Measurements from ENCODE around the gene EVA1A.

- no peak for TF ChIP-seq TAF1 (IDR thresholded peaks at IDR 0.05; ENCODE audit: borderline replicate concordance, low read depth, low read length)
- TF ChIP-seq POLR2A (IDR thresholded peaks at IDR 0.05; ENCODE audit: low read depth, low read length) = no peak
Measured at GRCh38 chr2:75491129-75491753, 69.5 kb downstream of the EVA1A start.

Measured in GM12892 (cell line).